Measurements from ENCODE around the gene OLR1. TPM values are rescaled to one million over a fixed set of nuclear protein-coding genes. Genes with fewer than 3 reads are reported as not detected.

Gene OLR1
- total RNA-seq, 1 donor from 2014 or later: not detected

DNA sequence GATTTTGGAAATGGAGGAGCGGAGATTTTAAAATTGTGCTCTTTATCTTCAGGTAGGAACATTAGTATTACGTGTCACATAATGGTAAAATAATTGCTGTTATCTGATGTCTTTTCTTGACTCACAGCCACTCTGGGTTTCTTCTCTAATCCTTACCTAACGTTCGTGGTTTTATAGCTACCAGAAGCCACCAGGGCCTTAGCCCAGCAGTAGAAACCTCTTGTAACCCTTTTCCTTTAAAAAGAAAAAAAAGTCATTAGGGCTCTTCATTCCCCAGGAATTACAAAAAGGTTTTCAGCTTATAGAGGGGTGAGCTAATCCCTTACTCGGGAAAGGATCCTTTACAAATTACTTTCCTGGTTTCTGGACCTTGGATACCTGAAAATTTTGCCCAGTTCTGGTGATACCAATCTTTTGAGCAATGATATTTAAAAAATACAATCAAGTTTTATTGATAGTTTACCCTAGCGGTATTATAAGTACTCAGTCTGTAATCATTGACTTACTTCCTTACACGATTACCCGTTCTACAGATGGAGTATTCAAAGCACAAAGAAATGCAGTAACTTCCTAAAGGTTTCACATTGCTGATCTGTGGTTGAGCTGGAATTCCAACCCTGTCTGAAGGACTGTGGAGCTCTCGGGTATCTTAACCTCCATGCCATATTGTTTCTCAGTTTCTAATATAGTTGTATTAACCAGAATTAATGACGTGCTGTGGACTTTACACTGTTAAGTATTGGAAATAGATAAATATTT lies 42.4 kb upstream of the OLR1 start:
- Mint-ChIP-seq H3K36me3 (ENCODE audit: low read depth) (no peaks in the 10 kb centered on the region), H3K9me3 (no peaks in the 10 kb centered on the region), H3K27me3 (ENCODE audit: low read depth) (peaks cover 12% of the 10 kb centered on the region), H3K27ac (ENCODE audit: unreplicated experiment) (no peak overlapping the region), H3K4me1 (peaks cover 24% of the 10 kb centered on the region), H3K4me3 (peak overlapping the region; percentile 95)
- DNase-seq (ENCODE audit: low read depth, low spot score): no peak
- TF ChIP-seq, protein P1, sequence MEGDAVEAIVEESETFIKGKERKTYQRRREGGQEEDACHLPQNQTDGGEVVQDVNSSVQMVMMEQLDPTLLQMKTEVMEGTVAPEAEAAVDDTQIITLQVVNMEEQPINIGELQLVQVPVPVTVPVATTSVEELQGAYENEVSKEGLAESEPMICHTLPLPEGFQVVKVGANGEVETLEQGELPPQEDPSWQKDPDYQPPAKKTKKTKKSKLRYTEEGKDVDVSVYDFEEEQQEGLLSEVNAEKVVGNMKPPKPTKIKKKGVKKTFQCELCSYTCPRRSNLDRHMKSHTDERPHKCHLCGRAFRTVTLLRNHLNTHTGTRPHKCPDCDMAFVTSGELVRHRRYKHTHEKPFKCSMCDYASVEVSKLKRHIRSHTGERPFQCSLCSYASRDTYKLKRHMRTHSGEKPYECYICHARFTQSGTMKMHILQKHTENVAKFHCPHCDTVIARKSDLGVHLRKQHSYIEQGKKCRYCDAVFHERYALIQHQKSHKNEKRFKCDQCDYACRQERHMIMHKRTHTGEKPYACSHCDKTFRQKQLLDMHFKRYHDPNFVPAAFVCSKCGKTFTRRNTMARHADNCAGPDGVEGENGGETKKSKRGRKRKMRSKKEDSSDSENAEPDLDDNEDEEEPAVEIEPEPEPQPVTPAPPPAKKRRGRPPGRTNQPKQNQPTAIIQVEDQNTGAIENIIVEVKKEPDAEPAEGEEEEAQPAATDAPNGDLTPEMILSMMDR (conservative IDR thresholded peaks at IDR 0.05): no peak

DNA sequence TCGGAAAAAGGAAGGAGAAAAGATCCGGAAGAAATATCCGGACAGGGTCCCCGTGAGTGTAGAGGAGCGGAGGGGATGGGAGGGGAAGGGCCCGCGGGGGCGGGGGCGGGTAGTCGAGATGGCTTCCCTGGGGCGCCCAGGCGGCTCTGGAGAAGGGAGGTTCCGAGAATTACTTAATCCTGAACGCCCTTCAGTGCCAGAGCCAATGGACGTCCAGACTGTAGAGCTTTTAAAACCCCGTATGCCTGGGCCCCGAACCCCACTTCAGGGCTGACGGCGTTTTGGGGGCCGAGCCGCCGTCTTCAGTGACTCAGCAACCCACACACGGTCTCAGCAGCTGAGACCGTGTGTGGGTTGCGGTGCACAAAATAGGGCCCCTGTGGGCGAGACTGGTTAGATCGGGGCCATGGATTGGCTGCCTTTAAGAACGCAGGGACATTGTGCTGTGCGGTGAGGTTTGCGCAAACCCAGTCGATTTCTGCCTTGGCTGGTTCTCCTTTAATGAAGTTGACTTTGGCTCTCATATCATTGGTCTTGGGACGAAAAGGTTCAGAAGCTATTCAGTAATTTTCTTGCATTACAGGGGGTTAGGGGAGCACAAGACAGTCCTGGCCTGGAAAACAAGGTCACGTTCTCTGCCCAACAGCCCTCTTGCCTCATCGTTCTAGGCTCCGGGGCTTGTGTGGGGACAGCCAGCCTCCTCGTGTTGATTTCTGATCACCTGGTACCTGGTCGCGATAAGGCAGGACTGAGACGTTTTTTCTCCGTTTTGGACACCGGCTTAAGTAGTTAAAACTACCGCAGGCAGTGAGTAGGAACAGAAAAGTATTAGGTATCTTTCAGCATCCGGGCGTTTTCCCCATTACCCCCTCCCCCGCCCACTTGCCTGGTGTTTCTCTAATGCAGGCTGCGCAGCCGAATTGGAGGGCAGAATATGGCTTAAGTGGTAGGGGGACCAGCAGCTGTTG lies 41.5 kb upstream of the OLR1 start:
- no peaks in the 10 kb centered on the region for H3K9me3 Mint-ChIP-seq
- peaks cover 12% of the 10 kb centered on the region for H3K27me3 Mint-ChIP-seq (ENCODE audit: low read depth)
- TF ChIP-seq, protein P1 (conservative IDR thresholded peaks at IDR 0.05): no peak
- peak overlapping the region; percentile 95 for H3K27ac Mint-ChIP-seq (ENCODE audit: unreplicated experiment)
- peak overlapping the region; percentile 95 for H3K4me3 Mint-ChIP-seq
- H3K36me3 Mint-ChIP-seq (ENCODE audit: low read depth): no peaks in the 10 kb centered on the region
- peaks cover 24% of the 10 kb centered on the region for H3K4me1 Mint-ChIP-seq
- DNase-seq (ENCODE audit: low read depth, low spot score): peak; percentile 22

DNA sequence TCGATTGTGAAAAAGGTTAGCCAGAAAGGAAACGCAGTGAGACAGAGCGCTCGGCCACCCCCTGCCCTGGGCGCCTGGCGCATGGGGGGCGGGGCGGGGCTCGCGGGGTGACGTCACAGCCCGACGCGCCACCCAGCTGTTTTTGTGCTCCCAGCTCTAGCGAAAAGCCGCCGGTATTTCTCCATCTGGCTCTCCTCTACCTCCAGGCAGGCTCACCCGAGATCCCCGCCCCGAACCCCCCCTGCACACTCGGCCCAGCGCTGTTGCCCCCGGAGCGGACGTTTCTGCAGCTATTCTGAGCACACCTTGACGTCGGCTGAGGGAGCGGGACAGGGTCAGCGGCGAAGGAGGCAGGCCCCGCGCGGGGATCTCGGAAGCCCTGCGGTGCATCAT lies 40.8 kb upstream of the OLR1 start, which contains the start of gene GABARAPL1:
TSS of gene GABARAPL1 (plus strand) at position 139 of the 393 bp plus-strand sequence. CDS start at position 392, 253 bp downstream.
- H3K27ac Mint-ChIP-seq (ENCODE audit: unreplicated experiment): peak within 1 kb of the TSS; percentile 95
- no peaks in the 10 kb centered on the region for H3K9me3 Mint-ChIP-seq
- peak; percentile 61 for DNase-seq (ENCODE audit: low read depth, low spot score)
- peaks cover 24% of the 10 kb centered on the region for H3K4me1 Mint-ChIP-seq
- peak within 1 kb of the TSS; percentile 95 for H3K4me3 Mint-ChIP-seq
- no peaks in the 10 kb centered on the region for H3K36me3 Mint-ChIP-seq (ENCODE audit: low read depth)
- TF ChIP-seq, protein P1 (conservative IDR thresholded peaks at IDR 0.05): no peak
- peaks cover 12% of the 10 kb centered on the region for H3K27me3 Mint-ChIP-seq (ENCODE audit: low read depth)

DNA sequence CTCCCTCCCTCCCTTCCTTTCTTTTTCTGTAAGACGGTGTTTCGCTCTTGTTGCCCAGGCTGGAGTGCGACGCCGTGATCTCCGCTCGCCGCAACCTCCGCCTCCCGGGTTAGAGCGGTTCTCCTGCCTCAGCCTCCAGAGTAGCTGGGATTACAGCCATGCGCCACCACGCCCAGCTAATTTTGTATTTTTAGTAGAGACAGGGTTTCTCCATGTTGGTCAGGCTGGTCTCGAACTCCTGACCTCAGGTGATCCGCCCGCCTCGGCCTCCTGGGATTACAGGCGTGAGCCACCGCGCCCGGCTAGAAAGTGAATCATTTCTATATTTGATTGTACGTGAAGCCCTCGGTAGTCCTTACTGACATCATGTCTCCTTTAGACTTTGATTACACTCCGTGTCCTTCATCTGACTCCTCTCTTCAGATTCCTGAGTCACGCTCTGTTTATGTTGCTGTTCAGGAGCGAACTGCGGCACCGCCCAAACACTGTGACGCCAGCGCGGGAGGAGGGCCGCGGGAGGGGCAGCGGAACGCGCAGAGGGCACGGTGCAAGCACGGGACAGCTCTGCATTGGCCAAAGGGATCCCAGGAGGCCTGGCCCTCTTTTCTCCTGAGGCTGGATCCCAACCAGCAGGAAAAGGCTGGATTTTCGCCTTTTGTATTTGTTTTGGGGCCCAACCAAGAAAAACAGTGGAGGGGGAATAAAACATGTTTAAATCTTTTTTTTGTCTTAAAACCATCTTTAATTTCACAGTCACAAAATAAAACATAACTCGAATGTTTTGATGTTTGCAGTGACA lies 40.2 kb upstream of the OLR1 start:
- peak; percentile 68 for DNase-seq (ENCODE audit: low read depth, low spot score)
- Mint-ChIP-seq H3K36me3 (ENCODE audit: low read depth) (no peaks in the 10 kb centered on the region), H3K4me3 (peak overlapping the region; percentile 95), H3K27me3 (ENCODE audit: low read depth) (peaks cover 12% of the 10 kb centered on the region), H3K4me1 (peaks cover 24% of the 10 kb centered on the region), H3K9me3 (no peaks in the 10 kb centered on the region), H3K27ac (ENCODE audit: unreplicated experiment) (peak overlapping the region; percentile 93)
- TF ChIP-seq, protein P1 (conservative IDR thresholded peaks at IDR 0.05): no peak

Measured in neural crest cell (in vitro differentiated cells).